Activated naive CD4-positive, alpha-beta T cell treated with anti-CD3 and anti-CD28 coated beads for 36 hours (primary cell): Measurements from ENCODE around the gene CA7. TPM values are rescaled to one million over a fixed set of nuclear protein-coding genes. Genes with fewer than 3 reads are reported as not detected.

Source experiments
- CTCF ChIA-PET: fragments of 350-600 bp; sonication (Branson Sonifier 250); formaldehyde crosslinking; loops from one replicate; lab custom pipeline; 2021; ENCODE audit warnings: antibody characterized with exemption; lab: Charles Lee
- DNase-seq: peaks from one replicate; pipeline ENCODE4 v3.0.0-alpha.2; 2020
- H3K27ac Mint-ChIP-seq: one replicate; pipeline ENCODE4 v1.8.0; 2021; ENCODE audit warnings: mild to moderate bottlenecking, mixed read lengths
- H3K27me3 Mint-ChIP-seq: one replicate; pipeline ENCODE4 v1.8.0; 2021; ENCODE audit warnings: low read depth, mixed read lengths
- H3K36me3 Mint-ChIP-seq: one replicate; pipeline ENCODE4 v1.8.0; 2021; ENCODE audit warnings: low read depth, mixed read lengths
- H3K4me1 Mint-ChIP-seq: one replicate; pipeline ENCODE4 v1.8.0; 2021; ENCODE audit warnings: low read depth, mixed read lengths
- H3K4me3 Mint-ChIP-seq: one replicate; pipeline ENCODE4 v1.8.0; 2021; ENCODE audit warnings: mild to moderate bottlenecking, moderate library complexity, mixed read lengths
- H3K9me3 Mint-ChIP-seq: one replicate; pipeline ENCODE4 v1.8.0; 2021; ENCODE audit warnings: mixed read lengths
- intact Hi-C: fragments of 100-400 bp; cut with micrococcal nuclease; formaldehyde crosslinking; loops from one replicate; pipeline ENCODE4 v1.15.1; 2023
- total RNA-seq, 2 experiments: library from RNA; stranded (reverse); gene quantifications; one replicate each; pipeline ENCODE4 v1.2.3, GENCODE V29; 2021

Gene CA7
- total RNA-seq, 2 experiments from 2014 or later = not detected

DNA sequence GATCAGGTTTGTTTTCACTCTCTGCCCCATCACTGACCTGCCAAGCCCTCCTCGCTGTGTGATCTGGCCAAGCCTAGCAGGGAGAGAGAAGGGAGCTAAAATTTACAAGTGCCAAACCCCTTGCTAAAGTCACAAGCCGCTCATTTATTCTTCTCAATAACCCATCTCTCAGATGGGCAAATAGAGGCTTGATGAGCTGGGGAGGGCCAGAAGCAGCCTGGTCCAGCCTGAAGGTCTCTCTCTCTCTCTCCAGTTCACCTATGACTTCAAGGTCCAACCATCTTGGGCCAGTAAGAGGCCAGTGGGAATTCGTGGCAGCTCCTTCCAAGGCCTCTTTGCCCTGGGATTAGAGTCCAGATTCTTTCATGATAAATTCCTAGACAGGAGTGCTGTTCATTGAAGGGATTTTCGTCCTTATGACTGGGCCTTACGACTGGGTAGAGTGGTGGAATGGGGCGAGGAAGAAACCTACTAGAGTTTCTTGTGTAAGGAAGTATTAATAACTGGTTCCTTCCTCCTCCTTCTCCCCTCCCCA lies 3.4 kb downstream of the CA7 start:
- no peak overlapping the region for H3K27ac Mint-ChIP-seq
- peaks cover 5% of the 10 kb centered on the region for H3K4me1 Mint-ChIP-seq
- intact Hi-C loops = no loop called here
- DNase-seq = no peak
- H3K36me3 Mint-ChIP-seq = no peaks in the 10 kb centered on the region
- no peaks in the 10 kb centered on the region for H3K9me3 Mint-ChIP-seq
- no peak overlapping the region for H3K4me3 Mint-ChIP-seq
- peaks cover 31% of the 10 kb centered on the region for H3K27me3 Mint-ChIP-seq
- CTCF ChIA-PET = interaction anchor here (5.6 to 8.8 kb wide), 2 partner anchors 17 to 21 kb away, joined by 25 to 50 read pairs; partner anchors contain the start of gene NAE1

DNA sequence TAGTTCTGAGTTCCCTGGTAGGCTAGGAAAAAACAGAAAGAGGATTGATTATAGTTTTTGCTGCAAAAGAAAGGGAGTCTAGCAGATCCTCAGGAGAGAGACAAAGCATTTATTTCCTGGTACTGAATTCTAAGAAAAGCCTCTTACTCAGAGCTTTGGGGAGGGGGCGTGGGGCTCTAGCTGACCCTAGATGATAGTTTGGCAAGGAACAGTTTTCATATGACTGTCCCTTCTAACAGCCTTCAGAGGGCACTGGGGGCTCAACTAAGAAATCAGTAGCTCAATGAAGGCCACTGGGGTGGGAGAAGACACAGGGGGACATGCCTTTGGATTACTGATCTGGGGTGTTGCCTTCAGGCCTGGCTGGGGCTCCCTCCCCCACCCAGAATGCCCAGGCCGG lies 4.0 kb downstream of the CA7 start:
- CTCF ChIA-PET = interaction anchor here (5.6 to 8.8 kb wide), 2 partner anchors 17 to 20 kb away, joined by 25 to 50 read pairs; partner anchors contain the start of gene NAE1
- H3K4me3 Mint-ChIP-seq = no peak overlapping the region
- peaks cover 25% of the 10 kb centered on the region for H3K27me3 Mint-ChIP-seq
- no peak for DNase-seq
- intact Hi-C loops = no loop called here
- no peak overlapping the region for H3K27ac Mint-ChIP-seq
- H3K9me3 Mint-ChIP-seq = no peaks in the 10 kb centered on the region
- H3K4me1 Mint-ChIP-seq = peaks cover 5% of the 10 kb centered on the region
- H3K36me3 Mint-ChIP-seq = no peaks in the 10 kb centered on the region

DNA sequence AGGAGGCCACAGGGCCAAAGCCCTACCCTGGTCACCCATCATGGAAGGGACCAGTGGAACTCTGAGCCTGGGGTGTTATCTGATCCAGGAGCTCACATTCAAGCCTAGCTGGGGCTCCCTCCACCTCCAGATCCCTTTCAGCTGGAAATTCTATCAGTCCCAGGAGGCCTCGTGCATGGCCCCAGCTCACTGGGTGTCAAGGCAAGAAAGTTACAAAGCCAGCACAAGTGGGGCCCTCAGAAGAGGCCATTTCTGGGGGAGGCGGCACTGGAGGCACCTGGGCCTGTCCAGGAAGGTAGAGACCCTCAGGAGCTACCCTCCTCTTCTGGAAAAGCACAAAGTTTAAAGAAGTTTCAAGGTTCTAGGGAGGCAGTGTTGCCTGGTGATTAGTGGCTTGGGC lies 4.8 kb downstream of the CA7 start:
- no peaks in the 10 kb centered on the region for H3K9me3 Mint-ChIP-seq
- H3K4me3 Mint-ChIP-seq = no peak overlapping the region
- CTCF ChIA-PET = interaction anchor here (1.2 to 8.8 kb wide), 4 partner anchors 11 to 24 kb away, joined by 3 to 50 read pairs (median 14); partner anchors contain the start of gene NAE1
- intact Hi-C loops = no loop called here
- no peak for DNase-seq
- no peak overlapping the region for H3K27ac Mint-ChIP-seq
- H3K4me1 Mint-ChIP-seq = peaks cover 3% of the 10 kb centered on the region
- H3K36me3 Mint-ChIP-seq = no peaks in the 10 kb centered on the region
- H3K27me3 Mint-ChIP-seq = peaks cover 18% of the 10 kb centered on the region

DNA sequence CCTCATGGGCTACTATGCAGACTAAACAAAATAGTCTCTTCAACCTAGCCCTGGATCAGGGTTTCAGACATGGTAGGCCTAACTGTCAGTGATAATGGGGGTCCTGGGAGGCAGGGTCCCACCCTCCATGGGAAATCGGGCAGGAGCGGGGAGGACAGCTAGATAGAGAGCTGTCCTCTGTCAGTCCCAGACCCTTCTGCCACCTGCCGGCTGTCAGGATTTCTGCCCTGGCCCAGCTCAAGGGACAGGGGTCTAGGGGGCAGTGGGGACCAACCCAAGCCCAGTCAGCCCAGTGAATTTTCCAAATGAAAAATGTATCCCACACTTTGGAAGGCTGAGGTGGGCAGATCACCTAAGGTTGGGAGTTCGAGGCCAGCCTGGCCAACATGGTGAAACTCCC lies 5.3 kb downstream of the CA7 start:
- Mint-ChIP-seq H3K27ac (no peak overlapping the region), H3K27me3 (peaks cover 18% of the 10 kb centered on the region), H3K36me3 (no peaks in the 10 kb centered on the region), H3K4me3 (no peak overlapping the region), H3K4me1 (peaks cover 2% of the 10 kb centered on the region), H3K9me3 (no peaks in the 10 kb centered on the region)
- CTCF ChIA-PET = interaction anchor here (0.6 to 8.8 kb wide), 5 partner anchors 10 to 23 kb away, joined by 3 to 50 read pairs (median 3); partner anchors contain the start of gene NAE1
- intact Hi-C loops = no loop called here
- DNase-seq = no peak

DNA sequence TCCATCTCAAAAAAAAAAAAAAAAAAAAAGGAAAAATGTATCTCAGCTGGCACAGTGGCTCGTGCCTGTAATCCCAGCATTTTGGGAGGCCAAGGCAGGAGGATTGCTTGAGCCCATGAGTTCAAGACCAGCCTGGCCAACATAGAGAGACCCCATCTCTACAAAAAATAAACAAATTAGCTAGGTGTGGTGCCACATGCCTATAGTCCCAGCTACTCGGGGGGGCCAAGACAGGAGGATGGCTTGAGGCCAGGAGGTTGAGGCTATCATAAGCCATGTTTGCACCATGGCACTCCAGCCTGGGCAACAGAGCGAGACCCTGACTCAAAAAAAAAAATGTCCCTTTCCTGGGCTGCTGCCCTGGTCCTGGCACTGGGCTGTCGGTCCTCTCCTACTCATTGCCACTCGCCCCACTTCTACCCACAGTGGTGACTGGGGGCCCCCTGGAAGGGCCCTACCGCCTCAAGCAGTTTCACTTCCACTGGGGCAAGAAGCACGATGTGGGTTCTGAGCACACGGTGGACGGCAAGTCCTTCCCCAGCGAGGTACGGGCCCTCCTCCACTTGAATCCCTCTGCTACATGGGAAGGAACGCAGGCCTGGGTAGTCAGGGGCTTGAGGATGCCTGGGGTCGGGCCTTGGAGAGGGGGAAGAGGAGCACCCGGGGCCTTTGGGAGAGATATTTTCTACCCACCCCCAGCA lies 6.1 kb downstream of the CA7 start:
- Mint-ChIP-seq H3K27ac (no peak overlapping the region), H3K27me3 (peaks cover 13% of the 10 kb centered on the region), H3K4me1 (no peaks in the 10 kb centered on the region), H3K36me3 (no peaks in the 10 kb centered on the region), H3K9me3 (no peaks in the 10 kb centered on the region), H3K4me3 (no peak overlapping the region)
- CTCF ChIA-PET = interaction anchor here (0.6 to 8.8 kb wide), 6 partner anchors 9 to 20 kb away, joined by 3 to 50 read pairs (median 3); partner anchors contain the start of gene NAE1
- no peak for DNase-seq
- intact Hi-C loops = no loop called here

DNA sequence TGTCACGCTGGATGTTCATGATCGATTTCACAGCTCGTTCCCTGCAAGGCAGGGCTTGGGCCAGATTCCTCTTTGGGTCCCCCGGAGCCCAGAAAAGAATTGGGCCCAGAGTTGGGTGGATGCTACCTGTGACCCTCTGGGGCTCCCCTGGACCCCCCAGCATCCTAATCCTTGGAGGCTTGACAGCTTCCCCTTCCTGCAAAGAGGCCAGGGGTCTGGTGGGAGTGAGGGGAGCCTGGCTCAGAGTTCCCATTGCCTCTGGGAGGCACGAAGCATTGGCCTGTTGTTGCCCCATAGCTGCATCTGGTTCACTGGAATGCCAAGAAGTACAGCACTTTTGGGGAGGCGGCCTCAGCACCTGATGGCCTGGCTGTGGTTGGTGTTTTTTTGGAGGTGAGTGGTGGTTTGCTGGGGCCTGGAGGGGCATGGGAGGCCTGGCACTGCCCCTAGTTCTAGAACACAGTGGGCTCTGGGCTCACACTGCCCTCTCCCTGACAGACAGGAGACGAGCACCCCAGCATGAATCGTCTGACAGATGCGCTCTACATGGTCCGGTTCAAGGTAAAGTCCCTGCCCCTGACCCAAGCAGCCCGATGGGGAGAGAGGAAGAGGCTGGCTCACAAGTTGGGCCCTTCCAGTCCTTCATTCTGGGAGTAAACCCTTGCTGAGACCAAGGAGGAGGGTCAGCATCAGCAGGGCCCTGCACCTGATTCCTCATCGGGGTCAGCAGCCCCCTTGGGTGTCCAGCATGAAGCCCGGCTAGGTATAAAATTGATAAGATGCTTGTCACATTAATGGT lies 7.2 kb downstream of the CA7 start:
- CTCF ChIA-PET = interaction anchor here (0.6 to 1.6 kb wide), 3 partner anchors 8 to 21 kb away, joined by 3 read pairs; partner anchors contain the start of gene NAE1
- intact Hi-C loops = no loop called here
- Mint-ChIP-seq H3K9me3 (no peaks in the 10 kb centered on the region), H3K4me1 (no peaks in the 10 kb centered on the region), H3K36me3 (no peaks in the 10 kb centered on the region), H3K27me3 (peaks cover 4% of the 10 kb centered on the region), H3K27ac (no peak overlapping the region), H3K4me3 (no peak overlapping the region)
- DNase-seq = no peak

DNA sequence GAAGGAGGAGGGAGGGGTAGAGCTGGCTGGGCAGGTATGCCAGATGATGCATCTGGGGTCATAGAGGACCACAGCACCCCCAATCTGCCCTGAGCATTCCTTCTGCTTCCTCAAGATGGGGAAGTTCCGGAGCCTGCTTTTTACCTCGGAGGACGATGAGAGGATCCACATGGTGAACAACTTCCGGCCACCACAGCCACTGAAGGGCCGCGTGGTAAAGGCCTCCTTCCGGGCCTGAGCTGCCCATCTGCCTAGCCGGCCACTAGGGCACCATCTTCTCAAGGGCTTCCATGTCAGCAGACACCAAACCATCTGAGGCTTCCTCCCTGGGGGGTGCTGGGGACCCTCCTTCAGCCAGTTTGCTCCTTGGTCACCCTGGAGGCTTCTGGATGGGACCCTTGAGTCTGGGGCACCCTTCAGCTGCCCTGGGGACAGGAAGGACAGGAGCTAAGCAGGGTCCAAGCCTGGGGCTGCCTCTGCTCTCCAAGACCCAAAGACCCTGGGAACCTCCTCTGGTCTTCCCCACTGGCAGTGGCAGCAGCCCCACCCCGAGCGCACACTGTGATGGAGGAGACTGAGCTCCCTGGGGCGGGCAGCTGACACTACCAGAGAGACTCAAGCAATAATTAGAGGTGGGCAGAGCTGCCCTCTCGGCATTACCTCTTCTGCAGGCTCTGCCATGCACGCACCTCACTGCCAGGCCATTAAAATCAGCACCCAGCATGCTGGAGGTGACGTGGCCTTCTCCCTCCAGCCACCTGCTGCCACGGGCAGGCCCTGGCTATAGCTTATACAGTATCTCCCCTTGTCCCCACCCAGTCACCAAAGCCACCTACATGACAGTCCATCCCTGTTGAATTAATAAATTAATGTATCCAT lies 9.3 kb downstream of the CA7 start:
- H3K9me3 Mint-ChIP-seq = no peaks in the 10 kb centered on the region
- H3K27me3 Mint-ChIP-seq = no peaks in the 10 kb centered on the region
- DNase-seq = no peak
- intact Hi-C loops = no loop called here
- CTCF ChIA-PET = interaction anchor here (0.9 to 3.3 kb wide), 2 partner anchors 14 to 23 kb away, joined by 4 to 18 read pairs; partner anchors contain the start of gene NAE1
- no peaks in the 10 kb centered on the region for H3K4me1 Mint-ChIP-seq
- no peak overlapping the region for H3K27ac Mint-ChIP-seq
- no peaks in the 10 kb centered on the region for H3K36me3 Mint-ChIP-seq
- no peak overlapping the region for H3K4me3 Mint-ChIP-seq

DNA sequence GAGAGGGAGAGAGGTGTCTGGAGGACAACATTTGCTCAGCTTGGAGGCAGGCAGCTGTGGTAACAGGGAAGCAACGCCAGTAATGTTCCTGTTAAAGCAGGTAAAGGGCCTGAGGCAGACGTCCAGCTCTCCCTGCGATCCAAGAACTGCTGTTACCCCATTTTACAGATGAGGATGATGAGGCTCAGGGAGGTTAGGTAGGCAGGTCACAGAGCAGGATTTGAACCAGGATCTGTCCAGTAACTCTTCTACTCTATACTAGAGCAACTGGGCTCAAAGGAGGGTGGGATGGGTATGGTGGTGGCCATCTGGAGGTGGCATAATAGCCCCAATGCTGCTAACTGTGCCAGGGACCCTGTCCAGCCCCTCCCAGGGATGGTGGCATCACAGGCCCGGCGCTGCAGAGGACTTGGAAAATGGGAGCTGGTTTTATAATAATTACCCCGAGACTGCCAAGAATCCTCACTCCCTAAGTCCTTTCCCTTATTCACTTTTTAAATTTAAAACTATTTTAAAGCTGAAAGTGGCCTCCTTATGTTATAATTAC lies 12.0 kb downstream of the CA7 start:
- DNase-seq = no peak
- intact Hi-C loops = no loop called here
- CTCF ChIA-PET = interaction anchor here (0.6 to 1.7 kb wide), 4 partner anchors 11 to 34 kb away, joined by 3 to 15 read pairs (median 5); partner anchors contain the start of gene NAE1
- no peaks in the 10 kb centered on the region for H3K9me3 Mint-ChIP-seq
- H3K27ac Mint-ChIP-seq = no peak overlapping the region
- H3K4me1 Mint-ChIP-seq = no peaks in the 10 kb centered on the region
- H3K27me3 Mint-ChIP-seq = no peaks in the 10 kb centered on the region
- H3K36me3 Mint-ChIP-seq = no peaks in the 10 kb centered on the region
- H3K4me3 Mint-ChIP-seq = no peak overlapping the region

DNA sequence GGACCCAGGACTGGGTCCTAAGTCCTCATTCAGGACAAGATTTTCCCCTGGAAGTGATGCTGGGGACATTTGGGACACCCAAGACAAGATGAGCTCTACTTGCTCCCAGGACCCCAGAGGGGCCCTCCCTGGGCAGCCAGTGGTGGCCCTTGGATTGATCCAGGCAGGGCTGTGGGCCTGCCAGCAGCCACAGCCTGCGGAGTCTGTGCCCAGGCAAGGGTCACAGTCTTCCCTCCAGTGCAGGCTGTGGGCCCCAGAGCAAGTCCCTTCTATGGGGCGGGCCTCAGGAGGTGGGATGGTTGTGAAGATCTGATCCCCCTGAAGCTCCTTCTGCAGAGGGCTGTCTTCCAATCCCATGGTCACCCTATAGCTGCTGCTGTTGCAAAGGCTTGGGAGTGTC lies 12.6 kb downstream of the CA7 start:
- Mint-ChIP-seq H3K4me1 (no peaks in the 10 kb centered on the region), H3K36me3 (no peaks in the 10 kb centered on the region), H3K27me3 (no peaks in the 10 kb centered on the region), H3K27ac (no peak overlapping the region), H3K4me3 (no peak overlapping the region), H3K9me3 (no peaks in the 10 kb centered on the region)
- no peak for DNase-seq
- CTCF ChIA-PET = interaction anchor here (0.6 to 1.7 kb wide), 5 partner anchors 11 to 34 kb away, joined by 3 to 15 read pairs (median 3); partner anchors contain the start of gene NAE1
- intact Hi-C loops = no loop called here

DNA sequence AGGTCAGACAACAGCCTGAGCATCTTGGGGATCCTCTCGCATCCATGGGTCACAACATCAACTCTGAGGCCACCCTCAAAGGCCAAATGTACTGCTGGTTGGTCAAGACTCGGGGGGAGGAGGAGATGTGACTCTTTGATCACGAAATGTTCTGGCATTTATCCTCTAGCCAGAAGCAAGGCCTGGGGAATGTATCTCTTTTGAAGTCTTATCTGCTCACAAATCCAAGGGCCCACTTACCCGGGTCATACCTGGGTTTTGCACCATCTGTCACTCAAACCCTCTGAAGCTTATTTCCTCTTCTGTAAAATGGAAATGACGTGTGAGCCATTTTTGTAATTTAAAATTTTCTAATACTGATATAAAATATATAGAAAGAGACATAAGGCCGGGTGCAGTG lies 13.2 kb downstream of the CA7 start:
- Mint-ChIP-seq H3K36me3 (no peaks in the 10 kb centered on the region), H3K4me3 (no peak overlapping the region), H3K27me3 (no peaks in the 10 kb centered on the region), H3K9me3 (no peaks in the 10 kb centered on the region), H3K4me1 (no peaks in the 10 kb centered on the region), H3K27ac (no peak overlapping the region)
- intact Hi-C loops = no loop called here
- CTCF ChIA-PET = interaction anchor here (1.2 to 1.7 kb wide), 3 partner anchors 10 to 27 kb away, joined by 3 to 15 read pairs (median 7); partner anchors contain the start of gene NAE1
- DNase-seq = no peak

DNA sequence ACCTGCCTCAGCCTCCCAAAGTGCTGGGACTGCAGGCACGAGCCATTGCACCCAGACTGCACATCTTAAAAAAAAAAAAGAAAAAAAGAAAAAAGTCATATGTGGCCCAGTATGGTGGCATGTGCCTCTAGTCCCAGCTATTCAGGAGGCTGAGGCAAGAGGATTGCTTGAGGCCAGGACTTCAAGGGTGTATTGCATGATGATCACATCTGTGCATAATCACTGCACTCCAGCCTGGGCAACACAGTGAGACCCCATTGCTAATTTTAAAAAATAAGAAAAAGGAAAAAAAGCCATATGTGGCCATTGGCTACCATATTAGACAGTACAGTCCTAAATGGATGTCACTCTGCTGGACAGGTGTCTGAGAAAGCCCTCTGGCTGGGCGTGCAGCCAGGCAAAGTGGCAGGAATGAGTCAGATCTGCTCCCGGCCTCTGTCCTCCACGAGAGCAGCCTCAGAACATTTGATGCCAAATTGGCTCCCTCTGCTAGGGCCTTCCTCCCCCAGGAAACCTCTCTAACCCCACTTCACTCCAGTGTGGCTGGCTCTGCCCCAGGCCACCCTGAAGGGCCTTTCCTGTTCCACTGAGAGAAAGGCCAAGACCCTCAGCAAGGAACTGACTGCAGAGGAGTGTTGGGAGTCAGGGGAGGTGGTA lies 14.7 kb downstream of the CA7 start:
- Mint-ChIP-seq H3K36me3 (no peaks in the 10 kb centered on the region), H3K9me3 (no peaks in the 10 kb centered on the region), H3K4me1 (no peaks in the 10 kb centered on the region), H3K4me3 (no peak overlapping the region), H3K27me3 (no peaks in the 10 kb centered on the region), H3K27ac (no peak overlapping the region)
- intact Hi-C loops = no loop called here
- no peak for DNase-seq
- CTCF ChIA-PET = interaction anchor here (0.7 kb wide), 2 partner anchors 8 to 9 kb away, joined by 3 to 7 read pairs; no protein-coding TSS in a partner anchor
